HG03442 (cell line): ENCODE data around the gene ASMT.
A peak's percentile ranks its signal among the peaks of the same experiment; 100 is the strongest.
"Not testable (repeated sequence)": the region's sequence is repeated elsewhere in the genome, so short reads cannot be mapped to it uniquely, and the experiment has no call there.

Experiments
- ATAC-seq: cut with Tn5 transposase; IDR thresholded peaks from one replicate; pipeline ENCODE4 v1.9.1; 2021; ENCODE audit warnings: mild to moderate bottlenecking, moderate library complexity; ENCODE audit not compliant: unreplicated experiment

Gene ASMT

DNA sequence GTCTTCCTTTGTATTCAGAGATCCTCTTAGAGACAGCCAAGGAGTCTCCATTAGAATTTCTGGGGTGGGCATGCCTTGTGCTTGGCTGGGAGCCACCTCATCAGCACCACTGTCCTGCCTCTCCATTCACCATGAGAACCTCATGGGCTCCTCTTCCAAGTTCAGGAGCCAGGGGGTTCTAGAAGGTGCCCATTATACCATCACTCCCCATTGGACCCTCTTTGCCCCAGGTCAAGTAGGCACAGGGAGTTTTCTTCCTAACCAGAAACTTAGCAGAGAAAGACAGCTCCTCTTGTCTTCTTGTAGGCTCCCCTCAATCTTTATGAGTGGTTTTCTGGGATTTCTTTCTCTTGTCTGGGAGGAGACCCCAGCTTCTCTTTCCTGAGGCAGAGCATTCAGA, 31.1 kb downstream of the ASMT start:
- no peak for ATAC-seq

DNA sequence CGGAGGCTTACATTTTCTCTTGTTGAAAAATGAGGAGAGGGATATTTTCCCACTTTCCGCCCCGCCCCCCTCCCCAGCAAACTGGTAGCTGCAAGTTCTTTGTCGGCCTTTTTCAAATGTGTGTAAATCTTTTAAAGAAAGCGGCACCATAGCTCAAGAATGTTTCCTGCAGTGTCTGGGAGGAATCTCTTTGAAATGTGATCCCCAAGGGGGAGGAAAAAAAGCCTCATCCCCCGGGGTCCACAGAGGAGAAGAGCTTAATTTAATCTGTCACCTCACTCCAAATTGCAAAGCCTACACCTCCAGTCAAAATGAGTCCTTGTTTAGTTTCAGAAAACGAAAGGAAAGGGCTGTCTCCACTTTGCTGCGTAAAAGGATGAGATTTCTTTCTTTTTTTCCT, 34.8 kb downstream of the ASMT start:
- ATAC-seq: no peak

DNA sequence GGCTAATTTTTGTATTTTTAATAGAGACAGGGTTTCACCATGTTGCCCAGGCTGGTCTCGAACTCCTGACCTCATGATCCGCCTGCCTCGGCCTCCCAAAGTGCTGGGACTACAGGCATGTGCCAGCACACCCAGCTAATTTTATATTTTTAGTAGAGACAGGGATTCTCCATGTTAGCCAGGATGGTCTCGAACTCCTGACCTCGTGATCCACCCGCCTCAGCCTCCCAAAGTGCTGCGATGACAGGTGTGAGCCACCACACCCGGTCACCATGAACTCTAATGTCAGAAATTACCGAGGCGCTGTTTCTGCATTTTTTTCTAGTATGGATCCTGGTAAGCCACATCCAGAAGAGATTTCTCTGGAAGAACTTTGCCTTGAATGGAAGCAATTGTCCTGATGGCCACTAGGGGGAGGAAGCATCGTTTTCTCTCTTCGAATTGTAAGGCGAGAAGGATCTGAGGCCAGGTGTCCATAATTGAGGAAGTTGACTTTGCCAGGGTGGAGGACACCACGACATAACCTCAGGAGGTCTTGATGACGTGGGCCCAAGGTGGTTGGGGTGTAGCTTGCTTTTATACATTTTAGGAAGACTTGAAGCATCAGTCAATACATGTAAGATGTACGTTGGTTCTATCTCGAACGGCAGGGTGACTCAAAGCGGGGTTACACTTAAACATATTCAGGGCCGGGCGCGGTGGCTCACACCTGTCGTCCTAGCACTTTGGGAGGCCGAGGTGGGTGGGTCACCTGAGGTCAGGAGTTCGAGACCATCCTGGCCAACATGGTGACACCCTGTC, 37.4 kb downstream of the ASMT start:
- ATAC-seq: not testable (repeated sequence)

DNA sequence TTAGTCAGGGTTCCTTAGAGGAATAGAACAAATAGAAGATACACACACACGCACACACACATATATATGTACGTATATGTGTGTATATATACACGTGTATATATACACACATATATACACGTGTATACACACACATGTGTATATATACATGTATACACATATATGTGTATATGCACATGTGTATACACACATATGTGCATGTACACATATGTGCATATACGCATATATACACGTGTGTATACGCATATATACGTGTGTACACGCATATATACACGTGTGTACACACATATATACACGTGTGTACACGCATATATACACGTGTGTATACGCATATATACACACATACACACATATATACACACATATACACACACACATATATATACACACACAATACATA, 41.5 kb downstream of the ASMT start:
- no peak for ATAC-seq

DNA sequence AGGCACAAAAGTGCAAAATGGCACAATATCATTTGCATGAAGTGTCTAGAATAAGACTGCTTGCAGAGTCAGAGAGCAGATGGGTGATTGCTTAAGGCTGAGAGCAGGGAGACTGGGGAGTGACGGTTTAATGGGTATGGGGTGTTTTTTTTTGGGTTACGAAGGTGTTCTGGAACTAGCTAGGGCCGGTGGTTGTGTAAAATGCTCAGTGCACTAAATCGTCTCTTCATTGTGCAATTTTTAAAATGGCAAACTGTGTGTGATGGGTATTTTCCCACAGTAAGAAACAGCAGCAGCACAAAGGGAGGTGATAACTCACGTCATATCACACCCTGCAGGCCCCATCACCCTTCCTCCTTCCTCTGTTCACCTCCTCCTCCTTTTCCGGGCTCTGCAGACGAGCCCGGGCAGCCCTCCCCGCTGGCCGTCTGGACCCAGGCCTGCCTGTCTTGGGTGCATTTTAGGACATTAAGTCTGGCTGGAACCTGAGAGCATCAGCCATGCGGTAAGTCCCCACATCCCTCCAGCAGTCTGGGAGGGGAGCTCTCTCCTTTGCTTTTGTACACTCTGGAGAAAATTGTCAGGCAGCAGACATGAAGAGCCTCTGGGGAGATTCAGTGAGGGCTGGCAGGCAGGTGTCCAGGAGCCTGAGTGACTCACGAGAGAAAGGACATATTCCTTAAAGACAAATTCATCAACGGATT, 42.7 kb downstream of the ASMT start:
- peak; percentile 50 for ATAC-seq

DNA sequence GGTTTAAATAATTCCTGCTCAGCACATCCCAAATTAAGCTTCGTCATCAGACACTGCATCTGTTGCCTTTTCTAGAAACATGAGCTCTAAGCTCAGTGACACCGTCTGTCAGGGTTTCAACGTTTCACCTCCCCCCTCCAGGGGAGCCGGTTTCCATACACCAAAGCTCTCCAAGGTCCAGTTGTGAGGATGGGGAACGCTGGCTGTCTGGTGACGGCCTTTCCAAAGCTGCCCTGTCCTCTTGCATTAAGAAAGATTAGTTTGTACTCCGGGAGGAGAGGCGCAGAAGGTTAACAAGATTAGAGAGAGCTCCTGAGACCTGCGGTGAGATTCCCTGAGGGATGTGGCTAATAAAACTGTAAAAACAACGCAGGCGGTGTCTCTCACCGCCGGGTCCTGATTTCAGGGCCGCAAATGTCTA, 43.2 kb downstream of the ASMT start:
- ATAC-seq: no peak

DNA sequence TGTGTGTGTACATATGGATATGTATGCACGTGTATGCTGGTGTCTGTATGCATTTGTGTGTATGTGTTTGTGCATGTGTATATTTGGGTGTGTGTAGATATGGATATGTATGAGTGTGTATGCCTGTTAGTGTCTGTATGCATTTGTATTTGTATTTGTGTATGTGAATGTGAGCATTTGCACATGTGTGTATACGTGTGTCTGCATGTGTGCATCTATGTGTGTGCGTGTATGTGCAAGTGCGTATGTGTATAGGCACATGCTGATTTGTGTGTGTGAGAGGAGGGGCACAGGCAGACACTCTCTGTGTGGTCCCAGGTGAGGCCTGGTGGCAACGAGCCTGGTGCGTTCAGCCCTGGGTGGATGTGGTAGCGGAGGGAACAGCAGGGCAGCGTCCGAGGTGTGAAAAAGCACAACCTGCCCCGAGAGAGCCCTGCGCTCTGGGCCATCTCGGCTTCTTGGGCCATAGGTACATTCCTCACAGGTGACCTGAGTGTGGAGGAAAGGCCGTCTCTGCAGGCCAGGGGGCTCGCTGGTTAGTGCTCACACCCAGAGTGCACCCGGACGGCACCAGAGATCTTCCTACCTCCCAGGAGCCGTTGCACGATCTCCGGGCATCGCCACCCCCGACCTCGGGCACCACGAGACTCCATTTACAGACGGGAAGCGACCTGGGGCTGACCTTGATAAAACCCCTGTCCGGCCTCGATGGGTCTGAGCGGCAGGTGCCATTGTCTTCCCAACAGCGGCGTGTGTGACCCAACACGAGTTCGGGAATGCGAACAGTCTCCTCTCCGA, 45.0 kb downstream of the ASMT start:
- no peak for ATAC-seq

DNA sequence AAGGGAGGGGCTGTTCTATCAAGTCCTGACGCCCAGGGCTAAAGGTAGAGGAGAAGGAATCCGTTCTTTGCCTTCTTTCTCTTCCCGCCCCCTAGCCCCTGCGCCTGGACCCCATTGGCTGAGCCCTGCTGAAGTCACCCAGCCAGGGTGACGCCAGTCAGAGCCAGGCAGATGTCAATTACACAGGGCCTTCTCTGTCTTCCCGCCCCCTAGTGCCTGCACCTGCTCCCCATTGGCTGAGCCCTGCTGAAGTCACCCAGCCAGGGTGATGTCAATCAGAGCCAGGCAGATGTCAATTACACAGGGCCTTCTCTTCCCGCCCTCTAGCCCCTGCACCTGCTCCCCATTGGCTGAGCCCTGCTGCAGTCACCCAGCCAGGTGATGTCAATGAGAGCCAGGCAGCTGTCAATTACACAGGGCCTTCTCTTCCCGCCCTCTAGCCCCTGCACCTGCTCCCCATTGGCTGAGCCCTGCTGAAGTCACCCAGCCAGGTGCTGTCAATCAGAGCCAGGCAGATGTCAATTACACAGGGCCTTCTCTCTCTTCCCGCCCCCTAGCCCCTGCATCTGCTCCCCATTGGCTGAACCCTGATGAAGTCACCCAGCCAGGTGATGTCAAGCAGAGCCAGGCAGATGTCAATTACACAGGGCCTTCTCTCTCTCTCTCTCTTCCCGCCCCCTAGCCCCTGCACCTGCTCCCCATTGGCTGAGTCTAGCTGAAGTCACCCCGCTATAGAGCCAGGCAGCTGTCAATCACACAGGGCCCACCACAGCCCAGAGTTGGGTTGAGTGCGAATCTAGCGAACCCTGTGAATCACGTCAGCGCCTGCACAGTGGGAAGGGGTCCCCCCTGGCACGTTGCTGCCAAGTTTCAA, 46.4 kb downstream of the ASMT start:
- ATAC-seq: peak; percentile 79

DNA sequence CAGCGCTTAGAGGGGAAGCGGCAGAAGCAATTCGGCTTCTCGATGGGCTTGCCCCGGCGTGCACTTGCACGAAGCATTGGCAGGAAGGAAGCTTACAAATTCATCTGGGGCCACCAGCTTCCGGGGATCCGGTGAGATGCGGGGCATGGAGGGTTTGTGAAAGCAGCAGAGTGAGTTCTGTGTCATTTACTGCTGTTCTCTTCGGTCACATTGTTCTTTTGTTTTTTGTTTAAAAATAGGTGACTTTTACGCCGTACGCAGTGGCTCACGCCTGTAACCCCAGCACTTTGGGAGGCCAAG, 47.0 kb downstream of the ASMT start:
- no peak for ATAC-seq

DNA sequence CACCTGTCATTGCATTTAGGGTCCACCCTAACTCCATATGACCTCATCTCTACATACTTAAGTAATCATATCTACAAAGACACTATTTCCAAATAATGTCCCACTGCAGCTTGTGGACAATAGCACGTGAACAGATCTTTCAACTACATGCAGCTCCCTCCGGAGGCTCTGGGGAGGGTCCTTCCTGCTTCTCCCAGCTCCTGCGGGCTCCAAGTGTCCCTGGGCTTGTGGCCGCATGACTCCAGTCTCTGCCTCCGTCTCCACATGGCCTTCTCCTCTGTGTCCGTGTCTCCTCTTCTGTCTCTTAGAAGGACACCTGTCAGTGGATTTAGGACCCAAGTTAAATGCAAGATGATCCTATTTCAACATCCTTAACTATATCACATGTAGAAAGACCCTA, 52.7 kb downstream of the ASMT start:
- ATAC-seq: no peak

DNA sequence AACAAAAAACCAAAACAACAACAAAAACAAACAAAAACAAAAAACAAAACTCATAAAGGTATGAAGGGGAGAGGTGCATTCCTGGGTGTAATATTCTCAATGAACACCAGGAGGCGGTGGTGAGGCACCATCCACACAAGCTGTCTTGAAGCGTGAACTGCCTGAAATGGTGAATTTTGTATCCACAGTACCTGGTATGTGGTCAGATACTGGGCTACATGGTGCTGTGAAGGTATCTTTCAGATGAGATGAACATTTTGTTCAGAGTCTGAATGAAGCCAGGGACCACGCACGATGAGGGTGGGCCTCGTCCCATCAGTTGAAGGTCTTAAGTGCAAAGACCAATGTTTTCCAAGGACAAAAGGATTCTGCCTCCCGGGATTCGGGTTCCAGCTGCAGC, 58.5 kb downstream of the ASMT start:
- no peak for ATAC-seq

DNA sequence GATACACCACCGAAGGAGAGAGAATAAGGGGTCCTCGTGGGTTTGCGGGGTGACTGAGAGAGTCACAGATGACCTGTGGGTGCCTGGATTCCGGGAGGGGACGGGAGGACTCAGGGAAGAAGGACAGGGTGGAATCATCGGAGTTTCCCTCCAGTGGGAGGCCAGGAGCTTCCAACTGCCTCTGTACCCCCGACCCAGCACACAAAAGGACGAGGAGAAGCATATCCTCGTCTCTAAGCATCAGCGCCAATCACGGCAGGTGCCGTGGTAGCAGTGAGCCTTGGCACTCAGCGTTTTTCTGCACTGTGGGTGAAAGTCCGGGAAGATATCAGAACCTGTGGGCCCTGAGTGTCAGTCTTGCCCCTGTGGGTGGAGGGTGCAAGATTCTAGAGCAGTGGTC, 62.0 kb downstream of the ASMT start:
- ATAC-seq: no peak

DNA sequence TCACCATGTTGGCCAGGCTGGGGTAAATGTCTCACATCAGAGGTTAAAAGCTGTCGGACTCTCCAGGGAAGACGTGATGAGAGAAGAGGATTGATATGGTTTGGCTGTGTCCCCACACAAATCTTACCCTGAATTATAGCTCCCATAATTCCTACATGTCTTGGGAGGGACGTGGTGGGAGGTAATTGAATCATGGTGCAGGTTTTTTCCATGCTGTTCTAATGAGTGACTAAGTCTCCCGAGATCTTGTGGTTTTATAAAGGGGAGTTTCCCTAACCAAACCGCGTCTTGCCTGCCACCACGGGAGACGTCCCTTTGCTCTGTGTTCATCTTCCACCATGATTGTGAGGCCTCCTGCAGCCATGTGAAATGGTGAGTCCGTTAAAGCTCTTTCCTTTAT, 64.4 kb downstream of the ASMT start:
- no peak for ATAC-seq

DNA sequence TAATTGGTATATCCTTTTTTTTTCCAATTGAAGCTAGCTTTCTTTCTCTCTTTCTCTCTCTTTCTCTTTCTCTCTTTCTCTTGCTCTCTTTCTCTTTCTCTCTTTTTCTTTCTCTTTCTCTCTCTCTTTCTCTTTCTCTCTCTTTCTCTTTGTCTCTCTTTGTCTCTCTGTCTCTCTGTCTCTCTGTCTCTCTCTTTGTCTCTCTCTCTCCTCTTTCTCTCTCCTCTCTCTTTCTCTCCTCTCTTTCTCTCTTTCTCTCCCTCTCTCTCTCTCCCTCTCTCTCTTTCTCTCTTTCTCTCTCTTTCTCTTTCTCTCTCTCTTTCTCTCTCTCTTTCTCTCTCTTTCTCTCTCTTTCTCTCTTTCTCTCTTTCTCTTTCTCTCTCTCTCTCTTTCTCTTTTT, 66.6 kb downstream of the ASMT start:
- ATAC-seq: no peak

DNA sequence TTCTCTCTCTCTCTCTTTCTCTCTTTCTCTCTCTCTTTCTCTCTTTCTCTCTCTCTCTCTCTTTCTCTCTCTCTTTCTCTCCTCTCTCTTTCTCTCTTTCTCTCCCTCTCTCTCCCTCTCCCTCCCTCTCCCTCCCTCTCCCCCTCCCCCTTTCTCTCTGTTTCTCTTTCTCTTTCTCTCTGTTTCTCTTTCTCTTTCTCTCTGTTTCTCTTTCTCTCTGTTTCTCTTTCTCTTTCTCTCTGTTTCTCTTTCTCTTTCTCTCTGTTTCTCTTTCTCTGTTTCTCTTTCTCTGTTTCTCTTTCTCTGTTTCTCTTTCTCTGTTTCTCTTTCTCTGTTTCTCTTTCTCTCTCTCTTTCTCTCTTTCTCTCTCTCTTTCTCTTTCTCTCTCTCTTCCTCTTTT, 67.0 kb downstream of the ASMT start:
- not testable (repeated sequence) for ATAC-seq

DNA sequence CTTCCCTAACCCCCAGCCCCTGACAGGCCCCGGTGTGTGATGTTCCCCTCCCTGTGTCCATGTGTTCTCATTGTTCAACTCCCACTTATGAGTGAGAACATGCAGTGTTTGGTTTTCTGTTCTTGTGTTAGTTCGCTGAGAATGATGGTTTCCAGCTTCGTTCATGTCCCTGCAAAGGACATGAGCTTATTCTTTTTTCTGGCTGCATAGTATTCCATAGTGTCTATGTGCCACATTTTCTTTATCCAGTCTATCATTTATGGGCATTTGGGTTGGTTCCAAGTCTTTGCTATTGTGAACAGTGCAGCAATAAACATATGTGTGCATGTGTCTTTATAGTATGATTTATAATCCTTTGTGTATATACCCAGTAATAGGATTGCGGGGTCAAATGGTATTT, 67.6 kb downstream of the ASMT start:
- ATAC-seq: not testable (repeated sequence)

DNA sequence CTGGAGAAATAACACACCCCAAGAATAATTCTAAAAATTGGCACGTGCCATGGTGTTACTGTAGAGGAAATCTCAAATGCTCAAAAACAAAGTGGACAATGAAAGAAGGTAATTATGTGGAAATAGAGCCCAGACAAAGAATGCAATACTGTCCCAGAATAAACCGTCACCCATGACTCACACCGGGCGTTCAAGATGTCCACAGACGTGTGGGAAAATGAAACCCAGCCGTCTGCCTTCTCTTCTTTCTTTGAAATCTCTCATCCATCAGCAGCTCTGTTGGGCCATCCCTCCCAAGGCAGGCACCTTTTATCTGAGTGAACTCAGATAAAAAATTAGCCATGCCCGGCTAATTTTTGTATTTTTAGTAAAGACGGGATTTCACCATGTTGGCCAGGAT, 70.0 kb downstream of the ASMT start:
- ATAC-seq: not testable (repeated sequence)

DNA sequence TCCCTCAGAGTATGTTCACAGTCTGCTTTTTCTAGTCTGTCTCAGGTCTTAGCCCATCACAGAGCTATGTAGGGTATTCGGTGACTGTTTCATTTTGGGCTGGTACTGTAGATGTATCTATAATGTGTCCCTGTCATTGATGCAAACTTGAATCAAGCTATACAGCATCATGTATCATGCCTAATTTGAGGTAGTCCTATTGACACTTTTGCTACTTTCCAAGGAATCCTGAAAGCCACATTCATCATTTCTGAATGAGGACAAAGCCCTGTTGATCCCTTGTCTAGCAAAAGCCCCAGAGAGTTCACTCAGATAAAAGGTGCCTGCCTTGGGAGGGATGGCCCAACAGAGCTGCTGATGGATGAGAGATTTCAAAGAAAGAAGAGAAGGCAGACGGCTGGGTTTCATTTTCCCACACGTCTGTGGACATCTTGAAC, 70.6 kb downstream of the ASMT start:
- ATAC-seq: not testable (repeated sequence)

DNA sequence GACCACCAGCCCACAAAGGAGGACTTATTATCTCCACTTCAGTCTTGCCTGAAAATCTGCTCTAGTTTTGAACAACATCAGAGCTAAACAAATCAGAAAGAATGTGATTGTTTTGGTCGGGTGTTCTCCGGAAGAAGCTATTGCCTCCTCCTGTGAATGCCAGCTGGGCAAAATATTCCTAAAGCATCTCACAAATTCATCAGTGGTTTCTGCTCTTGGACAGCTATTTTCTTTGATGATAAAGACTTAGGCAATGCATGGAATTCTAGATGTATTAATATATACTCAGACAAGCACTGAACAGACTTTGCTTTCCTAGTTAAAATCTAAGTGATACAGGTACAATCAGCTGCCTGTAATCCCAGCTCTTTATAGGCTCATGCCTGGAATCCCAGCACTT, 71.8 kb downstream of the ASMT start:
- no peak for ATAC-seq
